ENCODE results near the gene ARID1B. TPM values are rescaled to one million over a fixed set of nuclear protein-coding genes. Genes with fewer than 3 reads are reported as not detected.
"Not testable (repeated sequence)": the region's sequence is repeated elsewhere in the genome, so short reads cannot be mapped to it uniquely, and the experiment has no call there.

The ARID1B gene
- total RNA-seq, 1 experiment from 2014 or later: 86.3 TPM

DNA sequence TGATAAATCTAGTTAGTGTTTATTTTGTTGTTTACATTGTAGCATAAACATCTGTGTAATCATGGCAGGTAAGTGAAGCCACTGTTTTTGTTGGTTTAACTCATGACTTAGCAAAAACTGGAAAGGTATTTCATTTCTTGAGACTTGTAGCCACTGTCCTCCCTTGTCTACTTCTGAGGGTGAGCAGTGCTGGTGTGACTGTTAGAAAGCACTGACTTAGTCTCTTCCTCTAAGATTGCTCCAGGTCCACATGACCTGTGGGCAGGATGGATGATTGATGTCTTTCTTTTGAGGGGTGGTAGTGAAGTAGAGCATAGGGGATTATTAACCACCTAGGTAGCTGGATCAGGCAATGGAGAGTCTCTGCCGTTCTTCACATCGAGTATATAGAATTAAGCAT, 203.8 kb downstream of the ARID1B start:
- POLR2A ChIA-PET (ENCODE audit: low non-redundant PET): no interaction called here
- CTCF ChIA-PET: no interaction called here
- Histone ChIP-seq H3K4me3 (ENCODE audit: low read depth, low read length, poor library complexity, severe bottlenecking) (no peak overlapping the region), H3K4me1 (ENCODE audit: insufficient read depth, low read length, poor library complexity, severe bottlenecking) (peaks cover 18% of the 10 kb centered on the region), H3K27ac (ENCODE audit: low read depth, low read length, poor library complexity, severe bottlenecking) (no peak overlapping the region), H3K36me3 (ENCODE audit: insufficient read depth, low read length, poor library complexity, severe bottlenecking) (no peaks in the 10 kb centered on the region), H3K27me3 (replicated peaks; ENCODE audit: insufficient read depth, low read depth, low read length, poor library complexity) (no peaks in the 10 kb centered on the region), H3K9me3 (ENCODE audit: low read depth, low read length, poor library complexity, severe bottlenecking) (no peaks in the 10 kb centered on the region)
- BruUV-seq (replicated peaks): no TSS peak
- no peak for DNase-seq (ENCODE audit: low spot score)
- TF ChIP-seq, protein P1, sequence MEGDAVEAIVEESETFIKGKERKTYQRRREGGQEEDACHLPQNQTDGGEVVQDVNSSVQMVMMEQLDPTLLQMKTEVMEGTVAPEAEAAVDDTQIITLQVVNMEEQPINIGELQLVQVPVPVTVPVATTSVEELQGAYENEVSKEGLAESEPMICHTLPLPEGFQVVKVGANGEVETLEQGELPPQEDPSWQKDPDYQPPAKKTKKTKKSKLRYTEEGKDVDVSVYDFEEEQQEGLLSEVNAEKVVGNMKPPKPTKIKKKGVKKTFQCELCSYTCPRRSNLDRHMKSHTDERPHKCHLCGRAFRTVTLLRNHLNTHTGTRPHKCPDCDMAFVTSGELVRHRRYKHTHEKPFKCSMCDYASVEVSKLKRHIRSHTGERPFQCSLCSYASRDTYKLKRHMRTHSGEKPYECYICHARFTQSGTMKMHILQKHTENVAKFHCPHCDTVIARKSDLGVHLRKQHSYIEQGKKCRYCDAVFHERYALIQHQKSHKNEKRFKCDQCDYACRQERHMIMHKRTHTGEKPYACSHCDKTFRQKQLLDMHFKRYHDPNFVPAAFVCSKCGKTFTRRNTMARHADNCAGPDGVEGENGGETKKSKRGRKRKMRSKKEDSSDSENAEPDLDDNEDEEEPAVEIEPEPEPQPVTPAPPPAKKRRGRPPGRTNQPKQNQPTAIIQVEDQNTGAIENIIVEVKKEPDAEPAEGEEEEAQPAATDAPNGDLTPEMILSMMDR (conservative IDR thresholded peaks at IDR 0.05; ENCODE audit: low read depth, low read length): no peak
- intact Hi-C loops (cut with micrococcal nuclease; ENCODE audit: unreplicated experiment): no loop called here

DNA sequence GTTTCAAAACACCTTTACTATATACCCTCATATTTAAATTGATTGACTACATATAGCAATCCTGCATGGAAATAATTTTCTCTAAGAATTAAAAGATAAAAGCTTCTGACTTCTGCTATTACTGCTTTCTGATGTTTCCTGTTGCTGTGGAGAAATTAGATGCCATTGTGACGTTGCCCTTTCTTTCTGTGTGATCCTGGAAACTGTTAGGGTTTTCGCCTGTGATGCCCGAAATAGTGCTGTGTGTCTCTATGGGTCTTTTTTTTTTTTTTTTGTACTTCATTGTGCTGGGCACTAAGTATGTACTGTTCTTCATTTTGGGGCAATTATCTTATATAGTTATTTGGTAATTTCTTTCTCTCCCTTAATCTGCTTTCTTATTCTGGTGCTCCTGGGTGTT, 205.0 kb downstream of the ARID1B start:
- TF ChIP-seq, protein P1 (conservative IDR thresholded peaks at IDR 0.05; ENCODE audit: low read depth, low read length): no peak
- no peak for TF ChIP-seq EZH2 (IDR thresholded peaks at IDR 0.05; ENCODE audit: borderline replicate concordance, low read depth, low read length, poor library complexity, severe bottlenecking)
- Histone ChIP-seq H3K4me1 (ENCODE audit: insufficient read depth, low read length, poor library complexity, severe bottlenecking) (peaks cover 18% of the 10 kb centered on the region), H3K27ac (ENCODE audit: low read depth, low read length, poor library complexity, severe bottlenecking) (no peak overlapping the region), H3K9me3 (ENCODE audit: low read depth, low read length, poor library complexity, severe bottlenecking) (no peaks in the 10 kb centered on the region), H3K27me3 (replicated peaks; ENCODE audit: insufficient read depth, low read depth, low read length, poor library complexity) (no peaks in the 10 kb centered on the region), H3K36me3 (ENCODE audit: insufficient read depth, low read length, poor library complexity, severe bottlenecking) (no peaks in the 10 kb centered on the region), H3K4me3 (ENCODE audit: low read depth, low read length, poor library complexity, severe bottlenecking) (no peak overlapping the region)
- ChIA-PET POLR2A (ENCODE audit: low non-redundant PET) (no interaction called here), CTCF (interaction anchor here (0.6 to 0.7 kb wide), 2 partner anchors 255 to 341 kb away, joined by 3 read pairs; no protein-coding TSS in a partner anchor)
- BruUV-seq (replicated peaks): no TSS peak
- no peak for DNase-seq (ENCODE audit: low spot score)
- intact Hi-C loops (cut with micrococcal nuclease; ENCODE audit: unreplicated experiment): no loop called here

- H3K4me3 ChIP-seq (ENCODE audit: low read depth, low read length, poor library complexity, severe bottlenecking); BruUV-seq (replicated peaks); intact Hi-C loops (cut with micrococcal nuclease; ENCODE audit: unreplicated experiment); H3K27me3 ChIP-seq (replicated peaks; ENCODE audit: insufficient read depth, low read depth, low read length, poor library complexity); POLR2A ChIA-PET (ENCODE audit: low non-redundant PET); H3K36me3 ChIP-seq (ENCODE audit: insufficient read depth, low read length, poor library complexity, severe bottlenecking); H3K9me3 ChIP-seq (ENCODE audit: low read depth, low read length, poor library complexity, severe bottlenecking); CTCF ChIA-PET; DNase-seq (ENCODE audit: low spot score); H3K27ac ChIP-seq (ENCODE audit: low read depth, low read length, poor library complexity, severe bottlenecking): not testable (repeated sequence)
- H3K4me1 ChIP-seq (ENCODE audit: insufficient read depth, low read length, poor library complexity, severe bottlenecking): peaks cover 17% of the 10 kb centered on the region
Observed at GRCh38 chr6:156982864-156983263, 205.7 kb downstream of the ARID1B start.

DNA sequence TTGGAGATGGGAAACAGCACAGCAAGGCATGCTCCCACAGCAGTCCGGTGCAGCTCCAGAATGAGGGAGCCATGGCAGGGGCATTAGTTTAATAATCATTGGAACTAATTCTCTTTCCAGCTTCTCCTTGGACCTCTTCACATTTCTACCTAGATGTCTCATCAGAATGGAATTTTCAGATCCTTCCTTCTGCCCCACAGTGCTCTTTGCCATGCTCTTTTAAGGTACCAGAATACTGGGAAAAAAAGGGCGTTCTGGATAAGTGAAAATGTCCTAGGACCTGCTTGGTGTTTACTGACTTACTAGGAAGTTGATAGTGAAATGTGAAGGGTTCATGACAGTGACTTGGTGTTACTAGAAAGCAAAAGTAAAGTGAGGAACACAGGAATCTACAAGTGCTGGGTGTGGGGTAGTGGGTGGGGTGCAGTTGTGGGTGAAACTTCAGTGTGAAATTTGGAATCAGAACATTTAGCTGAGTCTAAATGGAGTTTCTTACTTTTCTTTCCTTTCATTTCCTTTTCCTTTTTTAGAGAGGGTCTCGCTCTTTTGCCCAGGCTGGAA, 207.1 kb downstream of the ARID1B start:
- TF ChIP-seq EZH2 (IDR thresholded peaks at IDR 0.05; ENCODE audit: borderline replicate concordance, low read depth, low read length, poor library complexity, severe bottlenecking): no peak
- TF ChIP-seq, protein P1 (conservative IDR thresholded peaks at IDR 0.05; ENCODE audit: low read depth, low read length): no peak
- Histone ChIP-seq H3K27me3 (replicated peaks; ENCODE audit: insufficient read depth, low read depth, low read length, poor library complexity) (no peaks in the 10 kb centered on the region), H3K4me3 (ENCODE audit: low read depth, low read length, poor library complexity, severe bottlenecking) (no peak overlapping the region), H3K36me3 (ENCODE audit: insufficient read depth, low read length, poor library complexity, severe bottlenecking) (no peaks in the 10 kb centered on the region), H3K4me1 (ENCODE audit: insufficient read depth, low read length, poor library complexity, severe bottlenecking) (peaks cover 17% of the 10 kb centered on the region), H3K9me3 (ENCODE audit: low read depth, low read length, poor library complexity, severe bottlenecking) (no peaks in the 10 kb centered on the region), H3K27ac (ENCODE audit: low read depth, low read length, poor library complexity, severe bottlenecking) (no peak overlapping the region)
- ChIA-PET POLR2A (ENCODE audit: low non-redundant PET) (no interaction called here), CTCF (no interaction called here)
- BruUV-seq (replicated peaks): no TSS peak
- no peak for DNase-seq (ENCODE audit: low spot score)
- intact Hi-C loops (cut with micrococcal nuclease; ENCODE audit: unreplicated experiment): no loop called here
